H9 (cell line): ENCODE results near the gene PSTK. TPM values are rescaled to one million over a fixed set of nuclear protein-coding genes. Genes with fewer than 3 reads are reported as not detected.

Source experiments
- DNase-seq: peaks from one replicate; pipeline ENCODE4 v3.0.0-alpha.2; 2017
- H2AFZ ChIP-seq: one replicate; pipeline ENCODE4 v1.6.1; 2013; ENCODE audit warnings: mild to moderate bottlenecking, low read length, control low read depth, moderate library complexity
- H2AK5ac ChIP-seq: 2 replicates; pipeline ENCODE4 v1.6.1; 2013; ENCODE audit warnings: low read length, control low read depth, mixed read lengths; ENCODE audit not compliant: insufficient read length
- H2BK120ac ChIP-seq: one replicate; pipeline ENCODE4 v1.6.1; 2013; ENCODE audit warnings: low read depth, mild to moderate bottlenecking, low read length, control low read depth, inconsistent platforms; ENCODE audit not compliant: poor library complexity, severe bottlenecking
- H2BK12ac ChIP-seq: 2 replicates; pipeline ENCODE4 v1.6.1; 2013; ENCODE audit warnings: low read length, control low read depth, mixed read lengths, low read depth; ENCODE audit not compliant: insufficient read length
- H2BK15ac ChIP-seq: 2 replicates; pipeline ENCODE4 v1.6.1; 2013; ENCODE audit warnings: low read depth, low read length, control low read depth
- H2BK20ac ChIP-seq: one replicate; pipeline ENCODE4 v1.6.1; 2013; ENCODE audit warnings: low read depth, mild to moderate bottlenecking, low read length, control low read depth, inconsistent platforms; ENCODE audit not compliant: poor library complexity, severe bottlenecking
- H2BK5ac ChIP-seq: 2 replicates; pipeline ENCODE4 v1.6.1; 2013; ENCODE audit warnings: low read length, control low read depth, mixed read lengths; ENCODE audit not compliant: insufficient read length
- H3K14ac ChIP-seq: 2 replicates; pipeline ENCODE4 v1.6.1; 2013; ENCODE audit warnings: low read length, control low read depth; ENCODE audit not compliant: insufficient read depth
- H3K18ac ChIP-seq: 2 replicates; pipeline ENCODE4 v1.6.1; 2013; ENCODE audit warnings: low read depth, mild to moderate bottlenecking, mixed read lengths, low read length, control low read depth; ENCODE audit not compliant: insufficient read length
- H3K23ac ChIP-seq: 2 replicates; pipeline ENCODE4 v1.6.1; 2013; ENCODE audit warnings: low read length, control low read depth, mixed read lengths, low read depth; ENCODE audit not compliant: insufficient read length
- H3K23me2 ChIP-seq: 2 replicates; pipeline ENCODE4 v1.6.1; 2013; ENCODE audit warnings: low read depth, mild to moderate bottlenecking, mixed read lengths, low read length, control low read depth; ENCODE audit not compliant: insufficient read length, poor library complexity, severe bottlenecking
- H3K27ac ChIP-seq: 2 replicates; pipeline ENCODE4 v1.5.1; 2013; ENCODE audit warnings: low read length, control low read depth, mixed read lengths, low read depth; ENCODE audit not compliant: insufficient read length
- H3K27me3 ChIP-seq: 2 replicates; pipeline ENCODE4 v1.6.1; 2013; ENCODE audit warnings: low read length, control low read depth, inconsistent platforms; ENCODE audit not compliant: insufficient read depth
- H3K4ac ChIP-seq: 2 replicates; pipeline ENCODE4 v1.6.1; 2013; ENCODE audit warnings: low read depth, mild to moderate bottlenecking, control low read depth, inconsistent platforms, low read length, moderate library complexity
- H3K4me1 ChIP-seq: 2 replicates; pipeline ENCODE4 v1.6.1; 2013; ENCODE audit warnings: low read length, control low read depth, inconsistent platforms; ENCODE audit not compliant: insufficient read depth
- H3K4me2 ChIP-seq: 2 replicates; pipeline ENCODE4 v1.6.1; 2013; ENCODE audit warnings: low read length, control low read depth, mixed read lengths; ENCODE audit not compliant: insufficient read length, insufficient read depth
- H3K56ac ChIP-seq: 2 replicates; pipeline ENCODE4 v1.6.1; 2013; ENCODE audit warnings: low read depth, mild to moderate bottlenecking, mixed read lengths, low read length, control low read depth; ENCODE audit not compliant: insufficient read length
- H3K79me1 ChIP-seq: 2 replicates; pipeline ENCODE4 v1.6.1; 2013; ENCODE audit warnings: low read depth, mild to moderate bottlenecking, moderate library complexity, low read length, control low read depth, inconsistent platforms; ENCODE audit not compliant: insufficient read depth, poor library complexity, severe bottlenecking
- H3K79me2 ChIP-seq: 2 replicates; pipeline ENCODE4 v1.6.1; 2013; ENCODE audit warnings: low read length, control low read depth, inconsistent platforms; ENCODE audit not compliant: insufficient read depth
- H3K9ac ChIP-seq: 2 replicates; pipeline ENCODE4 v1.6.1; 2013; ENCODE audit warnings: low read length, control low read depth, mixed read lengths; ENCODE audit not compliant: insufficient read length; ENCODE audit errors: extremely low read depth
- H3K9me3 ChIP-seq: one replicate; pipeline ENCODE4 v1.6.1; 2013; ENCODE audit warnings: low read depth, low read length, inconsistent platforms; ENCODE audit not compliant: control insufficient read depth
- H3T11ph ChIP-seq: one replicate; pipeline ENCODE4 v1.6.1; 2013; ENCODE audit warnings: mild to moderate bottlenecking, low read length, control low read depth, inconsistent platforms
- H4K20me1 ChIP-seq: one replicate; pipeline ENCODE4 v1.6.1; 2013; ENCODE audit not compliant: control insufficient read depth, insufficient read length, insufficient read depth
- H4K5ac ChIP-seq: 2 replicates; pipeline ENCODE4 v1.6.1; 2013; ENCODE audit warnings: low read depth, mild to moderate bottlenecking, mixed read lengths, low read length, control low read depth; ENCODE audit not compliant: insufficient read length
- H4K8ac ChIP-seq: replicated peaks from 2 replicates; pipeline ENCODE4 v1.6.1; 2013; ENCODE audit warnings: low read length, control low read depth, mixed read lengths, low read depth; ENCODE audit not compliant: insufficient read length
- H4K91ac ChIP-seq: 2 replicates; pipeline ENCODE4 v1.6.1; 2013; ENCODE audit warnings: low read depth, mild to moderate bottlenecking, moderate library complexity, mixed read lengths, low read length, control low read depth; ENCODE audit not compliant: insufficient read length
- H3K27ac Mint-ChIP-seq, 3 experiments: 2 replicates in 2 of 3; 3 replicates in 1 of 3; pipeline ENCODE4 v1.8.0; 2020 to 2021; ENCODE audit warnings: mixed read lengths in 3 of 3, mild to moderate bottlenecking in 1 of 3, moderate library complexity in 1 of 3
- H3K27me3 Mint-ChIP-seq: 2 replicates; pipeline ENCODE4 v1.8.0; 2021; ENCODE audit warnings: low read depth, mild to moderate bottlenecking, moderate library complexity, mixed read lengths
- H3K36me3 Mint-ChIP-seq, 3 experiments: 2 replicates in 2 of 3; 3 replicates in 1 of 3; pipeline ENCODE4 v1.8.0; 2020 to 2021; ENCODE audit warnings: low read depth in 3 of 3, mixed read lengths in 3 of 3; ENCODE audit not compliant: insufficient read depth in 1 of 3
- H3K4me1 Mint-ChIP-seq, 2 experiments: 2 replicates each; pipeline ENCODE4 v1.8.0; 2020; ENCODE audit warnings: mixed read lengths in 2 of 2
- H3K4me3 Mint-ChIP-seq, 2 experiments: 2 replicates in 1 of 2; 3 replicates in 1 of 2; pipeline ENCODE4 v1.8.0; 2020 to 2021; ENCODE audit warnings: mild to moderate bottlenecking in 2 of 2, mixed read lengths in 2 of 2, moderate library complexity in 1 of 2
- H3K9me3 Mint-ChIP-seq, 2 experiments: 2 replicates in 1 of 2; 3 replicates in 1 of 2; pipeline ENCODE4 v1.8.0; 2020; ENCODE audit warnings: mild to moderate bottlenecking in 2 of 2, mixed read lengths in 2 of 2, moderate library complexity in 1 of 2
- CTCF ChIP-seq: fragments of 200-600 bp; sonication (generic); conservative IDR thresholded peaks from 3 replicates; pipeline ENCODE4 v1.8.0; 2021; ENCODE audit warnings: antibody characterized with exemption, mild to moderate bottlenecking
- WGBS: extraction: QIAGEN DNeasy Blood & Tissue Kit; methylation state at CpG from one replicate; pipeline ENCODE4 v1.1.7; 2013; ENCODE audit warnings: missing lambda C conversion rate, low lambda C conversion rate, mixed read lengths; ENCODE audit not compliant: insufficient read length; ENCODE audit errors: extremely low coverage; 5-methylcytosine and 5-hydroxymethylcytosine counted together
- total RNA-seq: library from RNA; stranded (reverse); gene quantifications from 2 replicates; pipeline ENCODE4 v1.2.1, GENCODE V29; 2021

PSTK gene
- total RNA-seq, 1 experiment from 2014 or later = 8.0 TPM

- no peak for DNase-seq
- no peak overlapping the region for H3K4me2 ChIP-seq
- H3K4me1 ChIP-seq = no peaks in the 10 kb centered on the region
- H3K27ac ChIP-seq = no peak overlapping the region
- no peak overlapping the region for H4K5ac ChIP-seq
- H4K20me1 ChIP-seq = no peaks in the 10 kb centered on the region
- peaks cover 4% of the 10 kb centered on the region for H3K23me2 ChIP-seq
- no peak overlapping the region for H3T11ph ChIP-seq
- H3K9ac ChIP-seq = no peak overlapping the region
- H3K27me3 ChIP-seq = peaks cover 4% of the 10 kb centered on the region; the same call in 1 of the 2 replicates
- no peak overlapping the region for H3K23ac ChIP-seq
- no peak overlapping the region for H3K4me3 Mint-ChIP-seq
- no peak overlapping the region for H2BK15ac ChIP-seq
- peaks cover 0 to 16% (median 4%) of the 10 kb centered on the region in 3 experiments; a peak in 4 of 7 replicates for H3K36me3 Mint-ChIP-seq
- H2BK20ac ChIP-seq = no peak overlapping the region
- H3K79me2 ChIP-seq = no peaks in the 10 kb centered on the region
- WGBS = no CpG with 5 or more reads among the region's 1 CpG
- no peaks in the 10 kb centered on the region for H3K79me1 ChIP-seq
- no peak overlapping the region for H2BK12ac ChIP-seq
- H3K18ac ChIP-seq = no peak overlapping the region
- no peak overlapping the region for H3K14ac ChIP-seq
- no peak overlapping the region for H2BK5ac ChIP-seq
- H4K91ac ChIP-seq = no peak overlapping the region
- peaks cover 11 to 13% of the 10 kb centered on the region in 2 experiments; a peak in 4 of 5 replicates for H3K9me3 Mint-ChIP-seq
- H4K8ac ChIP-seq = no peak overlapping the region
- H3K9me3 ChIP-seq = no peaks in the 10 kb centered on the region
- no peak for TF ChIP-seq CTCF
- H3K4me1 Mint-ChIP-seq = peaks cover 11 to 18% of the 10 kb centered on the region in 2 experiments
- peaks cover 42% of the 10 kb centered on the region for H3K27me3 Mint-ChIP-seq
- H3K56ac ChIP-seq = no peak overlapping the region
- H3K27ac Mint-ChIP-seq = no peak overlapping the region
- H2BK120ac ChIP-seq = no peak overlapping the region
- no peak overlapping the region for H2AFZ ChIP-seq
- H2AK5ac ChIP-seq = no peak overlapping the region
- H3K4ac ChIP-seq = no peak overlapping the region
These were observed 24.3 kb upstream of the PSTK start for GRCh38 chr10:122955892-122956291.
